GM13976 (cell line): ENCODE results near the gene ZNF653.

Experiments
- DNase-seq: peaks from one replicate; pipeline ENCODE4 v3.0.0; 2012; ENCODE audit warnings: low spot score
- in situ Hi-C: fragments of 300-500 bp; cut with MboI; formaldehyde crosslinking; loops from one replicate; pipeline ENCODE4 v1.12.0; 2022; ENCODE audit warnings: low sequenced_read_pairs, mixed read lengths, inconsistent platforms; ENCODE audit not compliant: unreplicated experiment
- TF ChIP-seq, protein P1 (sequence below): IDR thresholded peaks from 2 replicates; pipeline ENCODE4 v1.5.1; 2012; ENCODE audit warnings: borderline replicate concordance, mild to moderate bottlenecking; ENCODE audit not compliant: insufficient read depth; ENCODE audit errors: extremely low read depth, missing control alignments, control extremely low read depth

The ZNF653 gene

DNA sequence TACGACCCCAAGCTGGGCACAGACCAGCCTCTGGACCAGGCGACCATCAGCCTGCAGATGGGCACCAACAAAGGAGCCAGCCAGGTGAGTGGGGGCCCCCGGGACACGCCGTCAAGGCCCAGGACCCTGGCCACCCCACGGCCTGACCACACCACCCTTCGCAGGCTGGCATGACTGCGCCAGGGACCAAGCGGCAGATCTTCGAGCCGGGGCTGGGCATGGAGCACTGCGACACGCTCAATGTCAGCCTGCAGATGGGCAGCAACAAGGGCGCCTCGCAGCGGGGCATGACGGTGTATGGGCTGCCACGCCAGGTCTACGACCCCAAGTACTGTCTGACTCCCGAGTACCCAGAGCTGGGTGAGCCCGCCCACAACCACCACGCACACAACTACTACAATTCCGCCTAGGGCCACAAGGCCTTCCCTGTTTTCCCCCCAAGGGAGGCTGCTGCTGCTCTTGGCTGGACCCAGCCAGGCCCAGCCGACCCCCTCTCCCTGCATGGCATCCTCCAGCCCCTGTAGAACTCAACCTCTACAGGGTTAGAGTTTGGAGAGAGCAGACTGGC lies 43.8 kb upstream of the ZNF653 start:
- DNase-seq = no peak
- in situ Hi-C loops = no loop called here
- TF ChIP-seq, protein P1, sequence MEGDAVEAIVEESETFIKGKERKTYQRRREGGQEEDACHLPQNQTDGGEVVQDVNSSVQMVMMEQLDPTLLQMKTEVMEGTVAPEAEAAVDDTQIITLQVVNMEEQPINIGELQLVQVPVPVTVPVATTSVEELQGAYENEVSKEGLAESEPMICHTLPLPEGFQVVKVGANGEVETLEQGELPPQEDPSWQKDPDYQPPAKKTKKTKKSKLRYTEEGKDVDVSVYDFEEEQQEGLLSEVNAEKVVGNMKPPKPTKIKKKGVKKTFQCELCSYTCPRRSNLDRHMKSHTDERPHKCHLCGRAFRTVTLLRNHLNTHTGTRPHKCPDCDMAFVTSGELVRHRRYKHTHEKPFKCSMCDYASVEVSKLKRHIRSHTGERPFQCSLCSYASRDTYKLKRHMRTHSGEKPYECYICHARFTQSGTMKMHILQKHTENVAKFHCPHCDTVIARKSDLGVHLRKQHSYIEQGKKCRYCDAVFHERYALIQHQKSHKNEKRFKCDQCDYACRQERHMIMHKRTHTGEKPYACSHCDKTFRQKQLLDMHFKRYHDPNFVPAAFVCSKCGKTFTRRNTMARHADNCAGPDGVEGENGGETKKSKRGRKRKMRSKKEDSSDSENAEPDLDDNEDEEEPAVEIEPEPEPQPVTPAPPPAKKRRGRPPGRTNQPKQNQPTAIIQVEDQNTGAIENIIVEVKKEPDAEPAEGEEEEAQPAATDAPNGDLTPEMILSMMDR = no peak

DNA sequence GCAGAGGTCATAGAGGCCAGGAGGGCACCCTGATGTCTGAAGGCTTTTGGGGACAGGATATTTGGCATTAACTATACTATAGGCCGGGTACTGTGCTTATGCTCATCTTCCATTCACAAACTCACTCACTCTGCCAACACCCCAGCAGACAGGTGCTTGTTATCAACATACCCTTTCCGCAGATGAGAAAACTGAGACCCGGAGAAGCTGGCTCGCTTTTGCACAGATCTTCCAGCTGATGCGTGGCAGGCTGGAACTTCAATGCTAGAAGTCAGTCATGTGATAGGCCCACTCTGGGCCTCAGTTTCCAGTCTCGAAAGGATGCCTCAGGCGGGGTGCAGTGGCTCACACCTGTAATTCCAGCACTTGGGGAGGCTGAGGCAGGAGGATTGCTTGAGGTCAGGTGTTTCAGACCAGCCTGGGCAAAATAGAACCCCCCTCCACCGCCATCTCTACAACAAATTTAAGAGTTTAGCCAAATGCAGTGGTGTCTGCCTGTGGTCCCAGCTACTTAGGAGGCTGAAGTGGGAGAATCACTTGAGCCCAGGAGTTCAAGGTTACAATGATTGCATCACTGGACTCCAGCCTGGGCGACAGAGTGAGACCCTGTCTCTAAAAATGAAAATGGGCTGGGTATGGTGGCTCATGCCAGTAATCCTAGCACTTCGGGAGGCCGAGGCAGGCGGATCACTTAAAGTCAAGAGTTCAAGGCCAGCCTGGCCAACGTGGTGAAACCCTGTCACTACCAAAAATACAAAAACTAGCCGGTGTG lies 42.5 kb upstream of the ZNF653 start:
- TF ChIP-seq, protein P1 = no peak
- in situ Hi-C loops = no loop called here
- DNase-seq = no peak

DNA sequence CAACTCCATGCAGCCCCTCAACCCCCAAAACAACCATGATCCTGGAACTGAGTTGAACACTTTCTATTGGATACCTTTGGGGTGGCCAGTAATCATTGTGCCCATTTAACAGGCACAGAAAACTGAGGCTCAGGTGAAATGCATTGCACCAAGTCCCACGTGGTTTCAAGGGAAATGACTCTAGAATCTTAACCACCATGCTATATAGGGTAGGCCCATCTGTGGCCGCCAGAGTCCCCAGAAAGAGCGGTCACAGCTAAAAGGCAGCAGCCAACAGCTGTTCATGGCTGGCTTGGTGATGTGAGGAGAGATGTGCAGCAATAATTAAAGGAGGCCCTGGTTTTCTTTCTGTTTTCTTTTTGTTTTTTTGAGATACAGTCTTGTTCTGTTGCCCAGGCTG lies 35.6 kb upstream of the ZNF653 start:
- peak; percentile 48 for DNase-seq
- in situ Hi-C loops = no loop called here
- TF ChIP-seq, protein P1 = no peak

DNA sequence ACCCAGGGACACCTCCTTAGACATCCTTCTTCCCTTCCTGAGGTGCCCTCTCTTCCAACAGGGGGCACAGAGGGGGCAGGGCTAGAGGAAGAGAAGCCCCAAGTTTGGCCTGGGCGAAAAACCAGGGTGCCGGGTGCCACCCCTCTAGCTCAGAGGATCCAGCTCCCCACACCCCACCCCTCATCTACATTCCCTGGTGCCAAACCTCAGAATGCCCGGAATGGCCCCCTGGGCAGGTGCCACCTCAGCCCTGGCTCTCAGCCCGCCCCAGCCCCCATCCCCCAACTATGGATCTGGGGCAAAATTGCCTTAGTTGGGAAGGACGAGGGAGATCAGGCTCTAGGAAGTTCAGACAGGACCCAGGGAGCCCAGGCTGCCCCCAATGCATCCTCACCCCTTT lies 35.0 kb upstream of the ZNF653 start:
- TF ChIP-seq, protein P1 = no peak
- in situ Hi-C loops = no loop called here
- DNase-seq = no peak

DNA sequence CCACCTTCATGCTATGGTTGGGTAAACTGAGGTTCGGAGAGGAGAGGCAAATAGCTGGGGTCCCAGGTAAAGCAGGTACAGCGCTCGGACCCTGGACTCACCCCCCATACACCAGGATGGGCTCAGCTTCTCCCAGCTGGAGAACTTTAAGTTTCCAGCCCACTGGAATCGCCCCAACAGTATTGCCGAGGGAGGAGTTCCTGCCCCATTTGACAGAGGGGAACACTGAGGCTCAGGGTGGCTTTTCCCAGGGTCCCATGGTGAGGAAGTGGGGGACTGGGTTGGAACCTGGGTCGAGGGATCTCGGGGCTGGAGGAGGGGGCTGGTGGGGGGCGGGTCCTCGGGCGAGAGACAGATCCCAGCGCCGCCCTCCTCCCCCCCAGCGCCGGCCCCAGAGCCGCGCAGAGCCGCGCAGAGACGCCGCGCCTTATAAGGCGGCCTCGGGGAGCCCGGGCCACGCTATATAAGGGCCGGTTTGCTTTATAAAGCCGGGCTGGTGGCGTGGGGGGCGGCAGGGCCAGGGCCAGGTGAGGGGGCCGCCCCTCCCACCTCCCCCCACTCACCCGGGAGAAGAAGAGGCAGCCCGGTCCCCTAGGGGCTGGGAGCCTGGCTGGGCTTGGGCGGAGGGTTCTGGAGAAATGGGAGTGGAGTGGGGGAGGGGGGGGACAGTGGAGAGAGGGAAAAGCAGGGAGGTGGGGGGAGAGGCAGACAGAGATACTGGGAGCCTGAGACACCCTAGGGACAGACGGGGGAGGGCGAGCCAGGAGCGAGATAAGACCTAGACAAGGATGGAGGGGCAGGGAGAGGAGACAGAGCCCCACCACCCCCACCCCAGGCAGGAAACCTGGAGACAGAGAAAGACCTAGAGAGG lies 34.1 kb upstream of the ZNF653 start:
- in situ Hi-C loops = no loop called here
- TF ChIP-seq, protein P1 = no peak

DNA sequence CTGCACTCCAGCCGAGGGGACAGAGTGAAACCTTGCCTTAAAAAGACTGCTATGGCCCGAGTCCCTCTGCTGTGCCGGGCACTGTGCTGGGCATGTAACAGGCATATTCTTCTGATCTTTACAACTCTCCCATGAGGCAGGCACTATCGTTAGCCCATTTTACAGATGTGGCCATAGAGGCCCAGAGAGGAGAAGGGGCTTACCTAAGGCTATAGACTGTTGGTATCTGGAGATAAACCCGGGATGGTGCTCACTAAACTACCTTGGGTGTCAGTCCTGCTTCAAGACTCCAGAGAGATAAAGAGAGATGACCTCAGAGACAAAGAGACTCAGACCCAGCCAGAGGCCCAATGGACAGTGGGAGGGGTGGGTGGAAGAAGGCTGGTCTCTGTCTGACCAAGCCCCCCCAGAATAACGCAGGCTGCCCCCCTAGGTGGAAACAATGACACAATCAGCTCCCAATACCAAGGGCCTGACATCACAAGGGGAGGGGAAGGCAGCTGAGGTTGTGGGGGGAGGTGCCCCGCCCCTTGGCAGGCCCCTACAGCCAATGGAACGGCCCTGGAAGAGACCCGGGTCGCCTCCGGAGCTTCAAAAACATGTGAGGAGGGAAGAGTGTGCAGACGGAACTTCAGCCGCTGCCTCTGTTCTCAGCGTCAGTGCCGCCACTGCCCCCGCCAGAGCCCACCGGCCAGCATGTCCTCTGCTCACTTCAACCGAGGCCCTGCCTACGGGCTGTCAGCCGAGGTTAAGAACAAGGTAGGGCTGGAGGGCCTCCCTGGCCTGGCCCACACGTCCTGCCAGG lies 32.8 kb upstream of the ZNF653 start, which contains the start of gene CNN1:
TSS of gene CNN1 (plus strand) at position 620 of the 805 bp plus-strand sequence. CDS start at position 697, 77 bp downstream.
- TF ChIP-seq, protein P1 = no peak
- in situ Hi-C loops = no loop called here
- DNase-seq = peak; percentile 38

More for the DNA sequence above, 34.1 kb upstream of the ZNF653 start:
- peak; percentile 64 for DNase-seq
